Endothelial cell of umbilical vein (primary cell): ENCODE measurements around the gene ZSWIM5. TPM values are rescaled to one million over a fixed set of nuclear protein-coding genes. Genes with fewer than 3 reads are reported as not detected.
"Not testable (repeated sequence)": the region's sequence is repeated elsewhere in the genome, so short reads cannot be mapped to it uniquely, and the experiment has no call there.

Experiments
- BruUV-seq: library from RNA; stranded (reverse); fragments of 400-500 nt; replicated peaks from 2 replicates; lab custom pipeline; 2021; lab: Mats Ljungman, UMichigan
- CTCF ChIA-PET: fragments of 300-600, 350-600 bp; sonication (Branson Sonifier 250); formaldehyde crosslinking; loops from one replicate; lab custom pipeline; 2021; ENCODE audit warnings: antibody characterized with exemption, inconsistent platforms; lab: Charles Lee
- POLR2A ChIA-PET: fragments of 300-600, 350-600 bp; sonication (Branson Sonifier 250); formaldehyde crosslinking; loops from one replicate; lab custom pipeline; 2021; ENCODE audit warnings: antibody characterized with exemption, inconsistent platforms; lab: Charles Lee
- DNase-seq: peaks from one replicate; pipeline ENCODE4 v3.0.0-alpha.2; 2011; ENCODE audit warnings: low read depth, low spot score
- FAIRE-seq: peaks from 2 replicates; lab custom pipeline; 2011; peaks lifted over from hg19 to GRCh38; lab: Jason Lieb, UNC
- H2AFZ ChIP-seq: 2 replicates; pipeline ENCODE4 v1.6.0; 2012; ENCODE audit warnings: low read depth, low read length, control low read depth, inconsistent platforms
- H3K27ac ChIP-seq: 2 replicates; pipeline ENCODE4 v1.5.1; 2011; ENCODE audit warnings: low read depth, mild to moderate bottlenecking, control low read depth, low read length, moderate library complexity; ENCODE audit not compliant: insufficient read depth
- H3K27me3 ChIP-seq, 2 experiments: 2 replicates each; pipeline versions ENCODE4 v1.6.0 to v1.6.1; 2011; ENCODE audit warnings: low read length in 2 of 2, mixed read lengths in 1 of 2; ENCODE audit not compliant: control insufficient read depth in 2 of 2, insufficient read depth in 2 of 2
- H3K36me3 ChIP-seq, 2 experiments: 2 replicates in 1 of 2; 3 replicates in 1 of 2; pipeline ENCODE4 v1.5.1; 2011; ENCODE audit warnings: low read length in 2 of 2, mild to moderate bottlenecking in 1 of 2, moderate library complexity in 1 of 2; ENCODE audit not compliant: control insufficient read depth in 2 of 2, insufficient read depth in 2 of 2; ENCODE audit errors: extremely low read depth in 1 of 2
- H3K4me1 ChIP-seq: 3 replicates; pipeline ENCODE4 v1.5.1; 2011; ENCODE audit warnings: mild to moderate bottlenecking, low read length; ENCODE audit not compliant: control insufficient read depth, insufficient read depth; ENCODE audit errors: extremely low read depth
- H3K4me2 ChIP-seq: 2 replicates; pipeline ENCODE4 v1.6.1; 2011; ENCODE audit warnings: low read length, control low read depth, mixed read lengths; ENCODE audit not compliant: insufficient read depth
- H3K4me3 ChIP-seq, 3 experiments: fragments of 200-600 bp in 1 of 3; sonication (generic), shearing (Covaris generic) in 1 of 3; replicated peaks in 1 of 3; 2 replicates each; pipeline ENCODE4 v1.5.1; 2011 to 2016; ENCODE audit warnings: control low read depth in 3 of 3, low read length in 3 of 3, mild to moderate bottlenecking in 2 of 3, inconsistent platforms in 1 of 3, low read depth in 1 of 3, moderate library complexity in 1 of 3; ENCODE audit not compliant: insufficient read depth in 1 of 3
- H3K79me2 ChIP-seq: 2 replicates; pipeline ENCODE4 v1.6.0; 2012; ENCODE audit warnings: low read length, inconsistent platforms; ENCODE audit not compliant: control insufficient read depth, insufficient read depth
- H3K9ac ChIP-seq: replicated peaks from 2 replicates; pipeline ENCODE3; 2011; ENCODE audit warnings: low read length, control low read depth; ENCODE audit not compliant: insufficient read depth; ENCODE audit errors: extremely low read depth
- H3K9me1 ChIP-seq: replicated peaks from 3 replicates; pipeline ENCODE4 v1.6.0; 2011; ENCODE audit warnings: mild to moderate bottlenecking, low read length; ENCODE audit not compliant: control insufficient read depth, insufficient read depth; ENCODE audit errors: extremely low read depth
- H3K9me3 ChIP-seq: replicated peaks from 2 replicates; pipeline ENCODE4 v1.5.1; 2012; ENCODE audit warnings: low read length, inconsistent platforms; ENCODE audit not compliant: control insufficient read depth, insufficient read depth
- H4K20me1 ChIP-seq: replicated peaks from 2 replicates; pipeline ENCODE3; 2011; ENCODE audit warnings: mild to moderate bottlenecking, low read length; ENCODE audit not compliant: control insufficient read depth, insufficient read depth; ENCODE audit errors: extremely low read depth
- EZH2 ChIP-seq: IDR thresholded peaks from 2 replicates; pipeline ENCODE4 v1.6.1; 2012; ENCODE audit warnings: borderline replicate concordance, low read depth, mild to moderate bottlenecking, moderate library complexity, low read length, inconsistent platforms; ENCODE audit not compliant: severe bottlenecking
- FOS ChIP-seq: IDR thresholded peaks from 2 replicates; pipeline ENCODE4 v1.6.1; 2011; ENCODE audit warnings: mild to moderate bottlenecking, low read length, moderate library complexity, borderline replicate concordance; ENCODE audit not compliant: insufficient read depth
- GATA2 ChIP-seq: IDR thresholded peaks from 2 replicates; pipeline ENCODE4 v1.7.0; 2011; ENCODE audit warnings: low read depth, mild to moderate bottlenecking, moderate library complexity, mixed read lengths, low read length; ENCODE audit not compliant: insufficient read length, insufficient read depth
- JUN ChIP-seq: IDR thresholded peaks from 2 replicates; pipeline ENCODE4 v1.6.1; 2011; ENCODE audit warnings: borderline replicate concordance, low read depth; ENCODE audit not compliant: insufficient read length, insufficient read depth
- MYC ChIP-seq: IDR thresholded peaks from one replicate; pipeline ENCODE4 v1.6.1; 2011; ENCODE audit warnings: mild to moderate bottlenecking, low read depth, low read length
- POLR2A ChIP-seq: IDR thresholded peaks from 2 replicates; pipeline ENCODE4 v1.6.1; 2012; ENCODE audit warnings: low read depth, mild to moderate bottlenecking, control low read depth, low read length
- POLR2AphosphoS5 ChIP-seq: IDR thresholded peaks from 2 replicates; pipeline ENCODE4 v1.6.1; 2012; ENCODE audit warnings: low read depth, mild to moderate bottlenecking, control low read depth, low read length, moderate library complexity; ENCODE audit not compliant: insufficient read depth
- dilution Hi-C: fragments of 300-500 bp; cut with MboI; formaldehyde crosslinking; loops from one replicate; pipeline ENCODE4 v1.15.0; 2019; ENCODE audit warnings: low sequenced_read_pairs; ENCODE audit not compliant: extremely low pct_ligation_motif_present
- intact Hi-C: fragments of 100-400 bp; cut with micrococcal nuclease; formaldehyde crosslinking; loops from one replicate; pipeline ENCODE4 v1.10.0; 2022
- polyA plus RNA-seq, 4 experiments: library from polyadenylated mRNA; depleted of rRNA in 3 of 4; stranded (reverse) in 3 of 4; unstranded in 1 of 4; fragments of >200 nt; gene quantifications; 2 replicates each; pipeline versions ENCODE4 v1.2.1 to v1.2.3, GENCODE V29; 2011 to 2012; ENCODE audit warnings: missing spikeins in 1 of 4
- total RNA-seq: library from RNA; stranded (reverse); gene quantifications from 2 replicates; pipeline ENCODE4 v1.2.3, GENCODE V29; 2021
- TF ChIP-seq, protein P1 (sequence below): IDR thresholded peaks from 2 replicates; pipeline ENCODE4 v1.6.1; 2011; ENCODE audit not compliant: insufficient read depth, insufficient read length
- TF ChIP-seq, protein P2 (sequence below), 2 donors: IDR thresholded peaks; 1 replicate in 1 of 2; 2 replicates in 1 of 2; pipeline ENCODE4 v1.5.1; 2011; ENCODE audit warnings: low read length in 2 of 2, mild to moderate bottlenecking in 2 of 2, moderate library complexity in 2 of 2, control low read depth in 1 of 2, inconsistent platforms in 1 of 2, low read depth in 1 of 2; ENCODE audit not compliant: insufficient read depth in 1 of 2; ENCODE audit errors: extremely low read depth in 1 of 2

The ZSWIM5 gene
- total and polyA plus RNA-seq, 2 donors (not counting 3 experiments of a cell fraction or from before 2014, with no cell fraction given) = 1.6 to 4.3 TPM

GRCh38 chr1:45250544-45250943 lies 44.1 kb upstream of the ZSWIM5 start:
- no peak overlapping the region for H3K27ac ChIP-seq
- no peaks in the 10 kb centered on the region for H4K20me1 ChIP-seq
- H3K27me3 ChIP-seq = no peaks in the 10 kb centered on the region
- H3K79me2 ChIP-seq = no peaks in the 10 kb centered on the region
- no peaks in the 10 kb centered on the region for H3K9me1 ChIP-seq
- no TSS peak for BruUV-seq
- dilution Hi-C loops = no loop called here
- H3K36me3 ChIP-seq = no peaks in the 10 kb centered on the region
- intact Hi-C loops = no loop called here
- no peak overlapping the region for H3K4me3 ChIP-seq
- CTCF ChIA-PET = no interaction called here
- TF ChIP-seq, protein P1, sequence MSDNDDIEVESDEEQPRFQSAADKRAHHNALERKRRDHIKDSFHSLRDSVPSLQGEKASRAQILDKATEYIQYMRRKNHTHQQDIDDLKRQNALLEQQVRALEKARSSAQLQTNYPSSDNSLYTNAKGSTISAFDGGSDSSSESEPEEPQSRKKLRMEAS = no peak
- TF ChIP-seq, protein P2, sequence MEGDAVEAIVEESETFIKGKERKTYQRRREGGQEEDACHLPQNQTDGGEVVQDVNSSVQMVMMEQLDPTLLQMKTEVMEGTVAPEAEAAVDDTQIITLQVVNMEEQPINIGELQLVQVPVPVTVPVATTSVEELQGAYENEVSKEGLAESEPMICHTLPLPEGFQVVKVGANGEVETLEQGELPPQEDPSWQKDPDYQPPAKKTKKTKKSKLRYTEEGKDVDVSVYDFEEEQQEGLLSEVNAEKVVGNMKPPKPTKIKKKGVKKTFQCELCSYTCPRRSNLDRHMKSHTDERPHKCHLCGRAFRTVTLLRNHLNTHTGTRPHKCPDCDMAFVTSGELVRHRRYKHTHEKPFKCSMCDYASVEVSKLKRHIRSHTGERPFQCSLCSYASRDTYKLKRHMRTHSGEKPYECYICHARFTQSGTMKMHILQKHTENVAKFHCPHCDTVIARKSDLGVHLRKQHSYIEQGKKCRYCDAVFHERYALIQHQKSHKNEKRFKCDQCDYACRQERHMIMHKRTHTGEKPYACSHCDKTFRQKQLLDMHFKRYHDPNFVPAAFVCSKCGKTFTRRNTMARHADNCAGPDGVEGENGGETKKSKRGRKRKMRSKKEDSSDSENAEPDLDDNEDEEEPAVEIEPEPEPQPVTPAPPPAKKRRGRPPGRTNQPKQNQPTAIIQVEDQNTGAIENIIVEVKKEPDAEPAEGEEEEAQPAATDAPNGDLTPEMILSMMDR (IDR thresholded peaks at IDR 0.05; ENCODE audit: extremely low read depth in 1 of 2, insufficient read depth in 1 of 2, low read depth in 1 of 2, low read length in 2 of 2) = no peak
- TF ChIP-seq MYC = no peak
- TF ChIP-seq JUN = no peak
- no peak for TF ChIP-seq GATA2
- no peak for TF ChIP-seq POLR2A
- no peak for TF ChIP-seq EZH2
- TF ChIP-seq POLR2AphosphoS5 = no peak
- TF ChIP-seq FOS = no peak
- DNase-seq (no peak), FAIRE-seq (no peak)
- no peaks in the 10 kb centered on the region for H3K9me3 ChIP-seq
- POLR2A ChIA-PET = no interaction called here
- H2AFZ ChIP-seq = no peak overlapping the region
- H3K9ac ChIP-seq = no peak overlapping the region
- H3K4me2 ChIP-seq = no peak overlapping the region
- H3K4me1 ChIP-seq = peaks cover 14% of the 10 kb centered on the region

- H3K27ac ChIP-seq, DNase-seq, CTCF ChIA-PET, H3K79me2 ChIP-seq, intact Hi-C loops, dilution Hi-C loops, H3K4me3 ChIP-seq, H3K9me1 ChIP-seq, H3K36me3 ChIP-seq, H3K27me3 ChIP-seq, H3K9me3 ChIP-seq, BruUV-seq, H3K4me2 ChIP-seq, POLR2A ChIA-PET, H3K9ac ChIP-seq, FAIRE-seq, H4K20me1 ChIP-seq, H2AFZ ChIP-seq: not testable (repeated sequence)
- peaks cover 14% of the 10 kb centered on the region for H3K4me1 ChIP-seq
Measured at GRCh38 chr1:45248004-45248403, 41.6 kb upstream of the ZSWIM5 start.
